Brain microvascular endothelial cell (primary cell): ENCODE measurements around the gene RASGRP1.

Experiments used
- DNase-seq: peaks from one replicate; pipeline ENCODE4 v3.0.0-alpha.2; 2020
- H3K27ac ChIP-seq: fragments of 250-450 bp; sonication (Bioruptor Pico); 2 replicates; pipeline ENCODE4 v1.5.1; 2020; ENCODE audit warnings: mild to moderate bottlenecking, moderate library complexity
- H3K27me3 ChIP-seq: fragments of 250-450 bp; sonication (Bioruptor Pico); replicated peaks from 2 replicates; pipeline ENCODE4 v1.5.1; 2020; ENCODE audit warnings: mild to moderate bottlenecking
- H3K36me3 ChIP-seq: fragments of 250-450 bp; sonication (Bioruptor Pico); replicated peaks from 2 replicates; pipeline ENCODE4 v1.5.1; 2020; ENCODE audit warnings: mild to moderate bottlenecking
- H3K4me3 ChIP-seq: 2 replicates; pipeline ENCODE4 v1.5.1; 2011; ENCODE audit warnings: low read depth, mild to moderate bottlenecking, control low read depth, low read length, moderate library complexity
- CTCF ChIP-seq: IDR thresholded peaks from 2 replicates; pipeline ENCODE4 v1.5.1; 2011; ENCODE audit warnings: low read depth, mild to moderate bottlenecking, moderate library complexity, low read length, control low read depth, inconsistent platforms; ENCODE audit errors: missing control alignments
- in situ Hi-C: cut with HindIII; loops from 2 replicates; pipeline ENCODE4 v1.10.0; 2017; ENCODE audit warnings: low sequenced_read_pairs, low pct_ligation_motif_present

The RASGRP1 gene

DNA sequence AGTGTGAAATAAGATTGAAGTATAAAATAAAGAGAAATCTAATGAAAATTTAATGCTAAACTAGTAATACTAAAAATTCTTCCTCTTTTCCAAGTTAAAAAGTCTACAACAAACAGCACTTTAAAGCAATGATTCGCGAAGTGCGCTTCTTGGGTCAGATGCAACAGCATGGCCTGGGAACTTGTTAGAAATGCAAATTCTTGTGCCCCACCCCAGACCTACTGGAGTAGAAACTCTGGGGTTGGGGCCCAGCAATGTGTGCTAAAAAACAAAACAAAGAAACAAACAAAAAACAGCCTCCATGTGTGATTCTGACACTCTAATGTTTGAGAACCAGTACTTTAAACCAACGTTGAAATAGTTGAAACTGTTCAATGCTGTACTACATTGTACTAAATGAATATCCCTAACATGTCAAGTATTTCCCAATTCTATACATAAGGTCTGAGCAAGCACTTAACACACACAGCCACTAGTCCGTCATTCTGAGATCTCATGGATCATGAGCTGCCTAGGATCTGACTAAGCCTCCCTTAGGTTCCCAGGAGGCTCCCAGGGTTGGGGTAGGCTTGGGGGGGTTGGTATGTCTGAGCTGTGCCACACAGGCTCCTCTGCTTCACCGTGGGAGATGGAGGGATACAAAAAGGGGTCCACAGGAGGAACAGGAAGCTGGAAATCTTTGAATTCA lies 6.1 kb downstream of the RASGRP1 start:
- in situ Hi-C loops: no loop called here
- Histone ChIP-seq H3K27ac (no peak overlapping the region), H3K27me3 (no peaks in the 10 kb centered on the region), H3K4me3 (no peak overlapping the region), H3K36me3 (no peaks in the 10 kb centered on the region)
- peak; percentile 2 for TF ChIP-seq CTCF
- peak; percentile 43 for DNase-seq

- in situ Hi-C loops: no loop called here
- Histone ChIP-seq H3K27me3 (no peaks in the 10 kb centered on the region), H3K4me3 (no peak overlapping the region), H3K36me3 (no peaks in the 10 kb centered on the region), H3K27ac (no peak overlapping the region)
- DNase-seq: no peak
- TF ChIP-seq CTCF: no peak
Observed at GRCh38 chr15:38557921-38558320, 6.7 kb downstream of the RASGRP1 start.

GRCh38 chr15:38555686-38556334 lies 8.8 kb downstream of the RASGRP1 start:
- DNase-seq: peak; percentile 20
- Histone ChIP-seq H3K27me3 (no peaks in the 10 kb centered on the region), H3K27ac (no peak overlapping the region), H3K4me3 (no peak overlapping the region), H3K36me3 (no peaks in the 10 kb centered on the region)
- no peak for TF ChIP-seq CTCF
- in situ Hi-C loops: no loop called here

GRCh38 chr15:38554354-38554753 lies 10.3 kb downstream of the RASGRP1 start:
- Histone ChIP-seq H3K27me3 (no peaks in the 10 kb centered on the region), H3K4me3 (no peak overlapping the region), H3K27ac (no peak overlapping the region), H3K36me3 (no peaks in the 10 kb centered on the region)
- TF ChIP-seq CTCF: no peak
- in situ Hi-C loops: no loop called here
- peak; percentile 27 for DNase-seq

DNA sequence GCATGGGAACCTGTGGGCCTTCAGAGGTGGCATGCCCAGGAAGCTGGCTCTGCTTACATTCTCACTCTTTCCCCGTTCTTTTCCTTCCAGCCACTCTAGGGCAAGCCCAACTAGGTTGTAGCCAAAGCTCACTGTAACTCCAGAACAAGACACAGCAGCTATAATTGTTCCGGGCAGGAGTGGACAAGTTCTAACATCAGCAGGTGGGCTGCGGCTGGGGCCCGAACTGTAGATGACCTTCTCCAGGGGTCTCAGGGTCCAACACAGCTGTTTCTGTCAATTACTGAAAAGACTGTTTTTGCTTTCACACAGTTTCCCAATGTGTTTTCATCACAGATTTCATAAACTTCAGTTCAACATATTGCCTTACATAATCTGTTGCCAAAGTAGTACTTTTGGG lies 11.5 kb downstream of the RASGRP1 start:
- Histone ChIP-seq H3K36me3 (no peaks in the 10 kb centered on the region), H3K4me3 (no peak overlapping the region), H3K27ac (no peak overlapping the region), H3K27me3 (no peaks in the 10 kb centered on the region)
- TF ChIP-seq CTCF: no peak
- DNase-seq: no peak
- in situ Hi-C loops: no loop called here
